Gastrocnemius medialis (tissue), 4 donors: ENCODE data around the gene ZFYVE21. TPM values are rescaled to one million over a fixed set of nuclear protein-coding genes. Genes with fewer than 3 reads are reported as not detected.

Experiments
- ATAC-seq, 2 donors: fragments of 150-250 bp; one replicate each; pipeline ENCODE4 v1.9.1; 2016
- DNase-seq, 2 donors: peaks; one replicate each; pipeline ENCODE4 v3.0.0-alpha.2; 2019
- H3K27ac ChIP-seq, 4 donors: fragments of 200-600 bp; sonication (generic); 1 replicate in 1 of 4; 2 replicates in 3 of 4; pipeline ENCODE4 v1.5.1; 2016 to 2018; ENCODE audit warnings: mild to moderate bottlenecking in 2 of 4, moderate library complexity in 1 of 4
- H3K27me3 ChIP-seq, 3 donors: fragments of 200-600 bp; sonication (generic) in 2 of 3; 1 replicate in 1 of 3; 2 replicates in 2 of 3; pipeline versions ENCODE4 v1.5.1 to v1.6.0; 2016 to 2019; ENCODE audit warnings: mild to moderate bottlenecking in 1 of 3, moderate library complexity in 1 of 3
- H3K36me3 ChIP-seq, 2 donors: fragments of 200-600 bp; sonication (generic) in 1 of 2; one replicate each; pipeline ENCODE4 v1.5.1; 2017 to 2018
- H3K4me1 ChIP-seq, 2 donors: fragments of 200-600 bp; sonication (generic) in 1 of 2; one replicate each; pipeline ENCODE4 v1.5.1; 2016 to 2017; ENCODE audit warnings: mild to moderate bottlenecking in 2 of 2
- H3K4me3 ChIP-seq, 4 donors: fragments of 200-600 bp; sonication (generic) in 3 of 4; 1 replicate in 1 of 4; 2 replicates in 3 of 4; pipeline ENCODE4 v1.5.1; 2016 to 2019; ENCODE audit warnings: mild to moderate bottlenecking in 2 of 4
- H3K9me3 ChIP-seq, 3 donors: fragments of 200-600 bp; sonication (generic) in 2 of 3; 1 replicate in 1 of 3; 2 replicates in 2 of 3; pipeline ENCODE4 v1.5.1; 2016 to 2019
- POLR2A ChIP-seq, 2 donors: fragments of 450-650 bp; IDR thresholded peaks; one replicate each; pipeline ENCODE4 v1.6.1; 2017; ENCODE audit warnings: antibody characterized with exemption in 2 of 2, mild to moderate bottlenecking in 2 of 2, moderate library complexity in 2 of 2
- in situ Hi-C, 4 donors: fragments of 200-750 bp; cut with MboI; loops; one replicate each; pipeline versions ENCODE4 v1.15.0 to v1.8.0; 2017; ENCODE audit warnings: low sequenced_read_pairs in 4 of 4
- intact Hi-C: fragments of 100-400 bp; cut with DNase I; formaldehyde crosslinking; loops from one replicate; pipeline ENCODE4 v1.15.1; 2023; ENCODE audit warnings: low total_unique reads
- total RNA-seq, 4 donors: library from RNA; depleted of rRNA; stranded (reverse); fragments of >200 nt; gene quantifications; one replicate each; pipeline versions ENCODE4 v1.1.0 to v1.2.3, GENCODE V29; 2016
- TF ChIP-seq, protein P1 (sequence below), 5 experiments: fragments of 450-650 bp in 3 of 5; fragments of 200-600 bp in 2 of 5; sonication (generic) in 2 of 5; IDR thresholded peaks in 4 of 5; conservative IDR thresholded peaks in 1 of 5; 1 replicate in 4 of 5; 2 replicates in 1 of 5; pipeline ENCODE4 v1.5.1; 2016 to 2019; ENCODE audit warnings: antibody characterized with exemption in 5 of 5, mild to moderate bottlenecking in 3 of 5, moderate library complexity in 3 of 5

Gene ZFYVE21
- total RNA-seq, 4 donors from 2014 or later, result 16.2 to 25.8 (median 20.2) TPM

GRCh38 chr14:103762541-103762940 is 46.9 kb downstream of the ZFYVE21 start:
- in situ Hi-C loops, result no loop called here
- H3K36me3 ChIP-seq, result no peaks in the 10 kb centered on the region

GRCh38 chr14:103763730-103764488 is 48.3 kb downstream of the ZFYVE21 start:
- no peaks in the 10 kb centered on the region for H3K36me3 ChIP-seq
- ATAC-seq (no peak), DNase-seq (no peak)
- H3K27ac ChIP-seq, result no peak overlapping the region
- intact Hi-C loops, result no loop called here
- in situ Hi-C loops, result no loop called here
- H3K4me3 ChIP-seq, result no peak overlapping the region
- H3K9me3 ChIP-seq, result no peaks in the 10 kb centered on the region
- H3K27me3 ChIP-seq, result no peaks in the 10 kb centered on the region
- TF ChIP-seq POLR2A (IDR thresholded peaks at IDR 0.05), result no peak
- TF ChIP-seq, protein P1, sequence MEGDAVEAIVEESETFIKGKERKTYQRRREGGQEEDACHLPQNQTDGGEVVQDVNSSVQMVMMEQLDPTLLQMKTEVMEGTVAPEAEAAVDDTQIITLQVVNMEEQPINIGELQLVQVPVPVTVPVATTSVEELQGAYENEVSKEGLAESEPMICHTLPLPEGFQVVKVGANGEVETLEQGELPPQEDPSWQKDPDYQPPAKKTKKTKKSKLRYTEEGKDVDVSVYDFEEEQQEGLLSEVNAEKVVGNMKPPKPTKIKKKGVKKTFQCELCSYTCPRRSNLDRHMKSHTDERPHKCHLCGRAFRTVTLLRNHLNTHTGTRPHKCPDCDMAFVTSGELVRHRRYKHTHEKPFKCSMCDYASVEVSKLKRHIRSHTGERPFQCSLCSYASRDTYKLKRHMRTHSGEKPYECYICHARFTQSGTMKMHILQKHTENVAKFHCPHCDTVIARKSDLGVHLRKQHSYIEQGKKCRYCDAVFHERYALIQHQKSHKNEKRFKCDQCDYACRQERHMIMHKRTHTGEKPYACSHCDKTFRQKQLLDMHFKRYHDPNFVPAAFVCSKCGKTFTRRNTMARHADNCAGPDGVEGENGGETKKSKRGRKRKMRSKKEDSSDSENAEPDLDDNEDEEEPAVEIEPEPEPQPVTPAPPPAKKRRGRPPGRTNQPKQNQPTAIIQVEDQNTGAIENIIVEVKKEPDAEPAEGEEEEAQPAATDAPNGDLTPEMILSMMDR (IDR thresholded peaks at IDR 0.05 in 4 of 5, conservative IDR thresholded peaks at IDR 0.05 in 1 of 5), result no peak
- H3K4me1 ChIP-seq, result no peaks in the 10 kb centered on the region

More at GRCh38 chr14:103762541-103762940, 46.9 kb downstream of the ZFYVE21 start:
- intact Hi-C loops, result no loop called here
- no peaks in the 10 kb centered on the region for H3K27me3 ChIP-seq
- DNase-seq, result no peak
- ATAC-seq, result no peak
- H3K4me1 ChIP-seq, result no peaks in the 10 kb centered on the region
- no peak overlapping the region for H3K27ac ChIP-seq
- H3K4me3 ChIP-seq, result no peak overlapping the region
- TF ChIP-seq, protein P1 (IDR thresholded peaks at IDR 0.05 in 4 of 5, conservative IDR thresholded peaks at IDR 0.05 in 1 of 5), result no peak
- TF ChIP-seq POLR2A (IDR thresholded peaks at IDR 0.05), result no peak
- H3K9me3 ChIP-seq, result no peaks in the 10 kb centered on the region

- H3K27ac ChIP-seq, result no peak overlapping the region
- in situ Hi-C loops (no loop called here), intact Hi-C loops (no loop called here)
- ATAC-seq, result no peak
- TF ChIP-seq, protein P1 (IDR thresholded peaks at IDR 0.05 in 4 of 5, conservative IDR thresholded peaks at IDR 0.05 in 1 of 5), result no peak
- no peak for TF ChIP-seq POLR2A (IDR thresholded peaks at IDR 0.05)
- H3K4me3 ChIP-seq, result no peak overlapping the region
- H3K9me3 ChIP-seq, result no peaks in the 10 kb centered on the region
- no peaks in the 10 kb centered on the region for H3K27me3 ChIP-seq
- H3K36me3 ChIP-seq, result no peaks in the 10 kb centered on the region
- H3K4me1 ChIP-seq, result no peaks in the 10 kb centered on the region
- DNase-seq, result no peak
These were observed 49.9 kb downstream of the ZFYVE21 start for GRCh38 chr14:103765526-103765925.

- H3K27ac ChIP-seq, result no peak overlapping the region
- TF ChIP-seq, protein P1 (IDR thresholded peaks at IDR 0.05 in 4 of 5, conservative IDR thresholded peaks at IDR 0.05 in 1 of 5), result no peak
- no peak for TF ChIP-seq POLR2A (IDR thresholded peaks at IDR 0.05)
- no peak overlapping the region for H3K4me3 ChIP-seq
- ATAC-seq (no peak), DNase-seq (no peak)
- in situ Hi-C loops, result no loop called here
- H3K4me1 ChIP-seq, result no peaks in the 10 kb centered on the region
- no peaks in the 10 kb centered on the region for H3K36me3 ChIP-seq
- H3K9me3 ChIP-seq, result no peaks in the 10 kb centered on the region
- intact Hi-C loops, result no loop called here
- no peaks in the 10 kb centered on the region for H3K27me3 ChIP-seq
These were observed 51.8 kb downstream of the ZFYVE21 start for GRCh38 chr14:103767336-103767894.
